K562 (cell line): Measurements from ENCODE around the gene SPATA21. TPM values are rescaled to one million over a fixed set of nuclear protein-coding genes. Genes with fewer than 3 reads are reported as not detected.

Experiments
- DIDO1 ChIP-seq: fragments of 450-650 bp; IDR thresholded peaks from 2 replicates; pipeline ENCODE4 v1.6.1; 2016; ENCODE audit warnings: low read depth, missing biosample characterization, missing genetic modification characterization
- FOSL1 ChIP-seq: fragments of 200-800 bp; sonication (Bioruptor generic); conservative IDR thresholded peaks from 2 replicates; pipeline ENCODE4 v1.6.1; 2016; ENCODE audit warnings: missing genetic modification characterization, missing compliant biosample characterization
- FOXK1 ChIP-seq: sonication (generic); formaldehyde crosslinking; IDR thresholded peaks from 2 replicates; pipeline ENCODE4 v1.8.0; 2022; ENCODE audit warnings: missing genetic modification reagents, mild to moderate bottlenecking, borderline replicate concordance
- FUS ChIP-seq: fragments of 200-400 bp; formaldehyde crosslinking; optimal IDR thresholded peaks from 2 replicates; pipeline ENCODE3; 2017; ENCODE audit warnings: low read depth, low read length
- LCOR ChIP-seq: sonication (generic); formaldehyde crosslinking; IDR thresholded peaks from 2 replicates; pipeline ENCODE4 v1.8.0; 2022; ENCODE audit warnings: mild to moderate bottlenecking, missing genetic modification reagents
- NELFE ChIP-seq: IDR thresholded peaks from 2 replicates; pipeline ENCODE4 v1.6.1; 2011; ENCODE audit warnings: mild to moderate bottlenecking; ENCODE audit not compliant: insufficient read depth, insufficient read length
- PHTF2 ChIP-seq: fragments of 250-450 bp; sonication (Bioruptor Pico); IDR thresholded peaks from 2 replicates; pipeline ENCODE4 v1.5.0; 2021; ENCODE audit warnings: mild to moderate bottlenecking
- RBFOX2 ChIP-seq: fragments of 200-400 bp; formaldehyde crosslinking; IDR thresholded peaks from 2 replicates; pipeline ENCODE4 v1.6.1; 2017; ENCODE audit warnings: low read depth, mild to moderate bottlenecking, low read length, moderate library complexity
- SETDB1 ChIP-seq: IDR thresholded peaks from one replicate; pipeline ENCODE4 v1.6.1; 2012; ENCODE audit warnings: low read length, control low read depth, inconsistent platforms
- SIRT6 ChIP-seq: IDR thresholded peaks from one replicate; pipeline ENCODE4 v1.6.1; 2012; ENCODE audit warnings: low read depth, mild to moderate bottlenecking, control low read depth, inconsistent platforms, low read length, moderate library complexity
- VEZF1 ChIP-seq: fragments of 200-800 bp; sonication (Bioruptor generic); IDR thresholded peaks from 2 replicates; pipeline ENCODE4 v1.6.1; 2017; ENCODE audit warnings: missing genetic modification characterization, missing compliant biosample characterization
- ZBTB2 ChIP-seq: fragments of 450-650 bp; IDR thresholded peaks from 2 replicates; pipeline ENCODE4 v1.6.1; 2016; ENCODE audit warnings: antibody characterized with exemption
- ZBTB8A ChIP-seq: fragments of 450-650 bp; IDR thresholded peaks from 2 replicates; pipeline ENCODE4 v1.6.1; 2018; ENCODE audit warnings: mild to moderate bottlenecking, moderate library complexity; ENCODE audit not compliant: partially characterized antibody
- ZNF584 ChIP-seq: fragments of 200-800 bp; sonication (Bioruptor generic); IDR thresholded peaks from 2 replicates; pipeline ENCODE4 v1.6.1; 2016; ENCODE audit warnings: low read depth, mild to moderate bottlenecking, missing genetic modification characterization, missing compliant biosample characterization
- ZNF655 ChIP-seq: fragments of 250-450 bp; sonication (Bioruptor Pico); IDR thresholded peaks from 2 replicates; pipeline ENCODE4 v1.5.0; 2021
- polyA plus RNA-seq, 8 experiments: library from polyadenylated mRNA; depleted of rRNA in 4 of 8; stranded (reverse) in 5 of 8; unstranded in 3 of 8; fragments of >200 nt; fragmentation: Nextera tagmentation in 2 of 8; fragmentation: Illumina TruSeq in 1 of 8; extraction: Ambion mirVana in 2 of 8; extraction: Trizol in 1 of 8; gene quantifications; 2 replicates each; pipeline versions ENCODE4 v1.2.1 to v1.2.3, GENCODE V29; 2011 to 2014; ENCODE audit warnings: inconsistent platforms in 1 of 8, missing spikeins in 1 of 8
- total RNA-seq, 7 experiments: library from RNA; depleted of rRNA in 6 of 7; stranded (reverse); fragments of >200 nt in 6 of 7; fragmentation: Illumina TruSeq in 2 of 7; extraction: Trizol in 2 of 7; gene quantifications; 2 replicates each; pipeline versions ENCODE4 v1.2.1 to v1.2.3, GENCODE V29; 2011 to 2021; ENCODE audit warnings: low replicate concordance in 1 of 7

The SPATA21 gene
- total and polyA plus RNA-seq, 9 of the 15 experiments (the other 6 are each of a cell fraction or from before 2014, with no cell fraction given) = 0.10 to 0.36 (median 0.13) TPM; not detected in 3

GRCh38 chr1:16440470-16441281 lies 3.5 kb upstream of the SPATA21 start, which contains the start of gene NECAP2 (continued):
- TF ChIP-seq ZNF655 = no peak
- peak; percentile 93 for TF ChIP-seq LCOR (CRISPR knock-in tag)
- no peak for TF ChIP-seq FUS
- peak; percentile 48 for TF ChIP-seq VEZF1 (CRISPR knock-in tag)
- no peak for TF ChIP-seq FOXK1 (CRISPR knock-in tag)
- TF ChIP-seq RBFOX2 = peak; percentile 97
- TF ChIP-seq SIRT6 = no peak
- 0 out of 2 replicates have a peak, but pooled peaks have one; percentile 35 for TF ChIP-seq FOSL1 (tag)
- no peak; the same call in 1 of the 2 replicates for TF ChIP-seq ZBTB2
- 0 out of 2 replicates have a peak, but pooled peaks have one; percentile 12 for TF ChIP-seq ZNF584
- TF ChIP-seq NELFE = no peak
- TF ChIP-seq DIDO1 (tag) = peak; percentile 76
- TF ChIP-seq SETDB1 = peak; percentile 83
- TF ChIP-seq PHTF2 (CRISPR knock-in tag) = no peak
- no peak for TF ChIP-seq ZBTB8A
